Mesendoderm (in vitro differentiated cells): ENCODE measurements around the gene ZMYND8.
A peak's percentile ranks its signal among the peaks of the same experiment; 100 is the strongest.
"Not testable (repeated sequence)": the region's sequence is repeated elsewhere in the genome, so short reads cannot be mapped to it uniquely, and the experiment has no call there.

Experiments
- DNase-seq: peaks from one replicate; pipeline ENCODE4 v3.0.0; 2013
- H2AK5ac ChIP-seq: 2 replicates; pipeline ENCODE4 v1.6.1; 2013; ENCODE audit warnings: low read length, inconsistent platforms
- H2BK120ac ChIP-seq: 2 replicates; pipeline ENCODE4 v1.6.1; 2013; ENCODE audit warnings: low read depth, mild to moderate bottlenecking, low read length, moderate library complexity, mixed read lengths
- H2BK15ac ChIP-seq: replicated peaks from 2 replicates; pipeline ENCODE4 v1.6.1; 2013; ENCODE audit warnings: low read depth, mild to moderate bottlenecking, moderate library complexity
- H2BK5ac ChIP-seq: 2 replicates; pipeline ENCODE4 v1.6.1; 2013; ENCODE audit warnings: low read length, inconsistent platforms
- H3K18ac ChIP-seq: 2 replicates; pipeline ENCODE4 v1.6.1; 2013; ENCODE audit warnings: mild to moderate bottlenecking, low read length, mixed read lengths
- H3K23ac ChIP-seq: one replicate; pipeline ENCODE4 v1.6.1; 2013; ENCODE audit warnings: low read length
- H3K27ac ChIP-seq: 2 replicates; pipeline ENCODE4 v1.5.1; 2013; ENCODE audit warnings: low read depth, mild to moderate bottlenecking, inconsistent platforms, low read length, moderate library complexity
- H3K27me3 ChIP-seq: 2 replicates; pipeline ENCODE4 v1.6.1; 2013; ENCODE audit warnings: low read length, control low read depth, mild to moderate bottlenecking, inconsistent platforms; ENCODE audit not compliant: insufficient read depth, poor library complexity
- H3K36me3 ChIP-seq: 2 replicates; pipeline ENCODE4 v1.6.1; 2013; ENCODE audit warnings: low read length, inconsistent platforms; ENCODE audit not compliant: control insufficient read depth, insufficient read depth
- H3K4ac ChIP-seq: one replicate; pipeline ENCODE4 v1.6.1; 2013; ENCODE audit warnings: low read depth, mild to moderate bottlenecking, low read length, moderate library complexity
- H3K4me1 ChIP-seq: 2 replicates; pipeline ENCODE4 v1.6.1; 2013; ENCODE audit warnings: low read depth, low read length, inconsistent platforms; ENCODE audit not compliant: control insufficient read depth
- H3K4me2 ChIP-seq: 2 replicates; pipeline ENCODE4 v1.6.1; 2013; ENCODE audit warnings: low read length
- H3K4me3 ChIP-seq: 2 replicates; pipeline ENCODE4 v1.5.1; 2013; ENCODE audit warnings: mild to moderate bottlenecking, low read length
- H3K56ac ChIP-seq: one replicate; pipeline ENCODE4 v1.6.1; 2013; ENCODE audit warnings: low read length
- H3K79me1 ChIP-seq: 2 replicates; pipeline ENCODE4 v1.6.1; 2013; ENCODE audit warnings: low read length, inconsistent platforms
- H3K79me2 ChIP-seq: 2 replicates; pipeline ENCODE4 v1.6.1; 2013; ENCODE audit warnings: mild to moderate bottlenecking, low read length; ENCODE audit not compliant: control insufficient read depth, insufficient read depth
- H3K9ac ChIP-seq: 2 replicates; pipeline ENCODE4 v1.6.1; 2013; ENCODE audit warnings: low read length, inconsistent platforms
- H4K5ac ChIP-seq: one replicate; pipeline ENCODE4 v1.6.1; 2013; ENCODE audit warnings: low read length
- H4K8ac ChIP-seq: one replicate; pipeline ENCODE4 v1.6.1; 2013; ENCODE audit warnings: low read depth, mild to moderate bottlenecking, control low read depth, low read length, moderate library complexity
- WGBS: extraction: QIAGEN DNeasy Blood & Tissue Kit; methylation state at CpG from one replicate; pipeline ENCODE4 v1.1.7; 2013; ENCODE audit warnings: low lambda C conversion rate, missing lambda C conversion rate; ENCODE audit not compliant: insufficient coverage; ENCODE audit errors: extremely low coverage; 5-methylcytosine and 5-hydroxymethylcytosine counted together

Gene ZMYND8

DNA sequence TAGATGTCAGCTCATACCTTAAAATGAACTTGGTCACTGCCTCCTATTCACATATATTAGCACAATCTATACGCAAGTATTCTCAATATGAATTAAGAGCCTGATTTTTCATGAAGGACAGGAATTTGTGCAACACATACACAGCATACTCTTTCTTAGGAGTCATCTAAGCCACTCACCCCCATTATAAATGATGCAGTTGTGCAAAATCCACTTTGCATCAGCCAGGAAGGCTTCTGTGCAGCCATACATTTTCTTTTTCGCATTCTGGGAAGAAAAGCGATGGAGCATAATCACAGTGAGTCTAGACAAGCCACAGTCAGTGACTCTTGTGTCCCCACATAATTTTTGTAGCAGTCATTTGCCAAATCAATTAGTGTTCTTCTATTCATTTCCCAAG is 66.5 kb downstream of the ZMYND8 start:
- Histone ChIP-seq H2BK15ac (no peak overlapping the region), H3K56ac (no peak overlapping the region), H3K27ac (no peak overlapping the region), H2BK120ac (no peak overlapping the region), H4K5ac (no peak overlapping the region), H3K9ac (no peak overlapping the region), H3K27me3 (no peaks in the 10 kb centered on the region), H3K79me2 (no peaks in the 10 kb centered on the region), H3K18ac (no peak overlapping the region), H3K23ac (no peak overlapping the region), H3K79me1 (no peaks in the 10 kb centered on the region), H2BK5ac (no peak overlapping the region), H4K8ac (no peak overlapping the region), H3K36me3 (peaks cover 2% of the 10 kb centered on the region), H3K4me3 (no peak overlapping the region), H3K4ac (no peak overlapping the region), H3K4me1 (peaks cover 2% of the 10 kb centered on the region), H3K4me2 (no peak overlapping the region), H2AK5ac (no peak overlapping the region)
- no CpG with 5 or more reads among the region's 3 CpGs for WGBS
- no peak for DNase-seq

- no peak overlapping the region for H3K9ac ChIP-seq
- no peak overlapping the region for H3K23ac ChIP-seq
- no peak overlapping the region for H3K56ac ChIP-seq
- no peak overlapping the region for H3K4me2 ChIP-seq
- H2AK5ac ChIP-seq, result no peak overlapping the region
- no CpG with 5 or more reads among the region's 3 CpGs for WGBS
- no peak overlapping the region for H3K4me3 ChIP-seq
- no peak overlapping the region for H4K5ac ChIP-seq
- no peak overlapping the region for H2BK120ac ChIP-seq
- no peak overlapping the region for H4K8ac ChIP-seq
- DNase-seq, result no peak
- H3K4ac ChIP-seq, result no peak overlapping the region
- H3K79me1 ChIP-seq, result no peaks in the 10 kb centered on the region
- no peak overlapping the region for H3K27ac ChIP-seq
- no peak overlapping the region for H2BK15ac ChIP-seq
- peaks cover 2% of the 10 kb centered on the region for H3K4me1 ChIP-seq
- no peaks in the 10 kb centered on the region for H3K79me2 ChIP-seq
- no peak overlapping the region for H3K18ac ChIP-seq
- no peak overlapping the region for H2BK5ac ChIP-seq
- H3K36me3 ChIP-seq, result peaks cover 2% of the 10 kb centered on the region
- no peaks in the 10 kb centered on the region for H3K27me3 ChIP-seq
Measured at GRCh38 chr20:47289096-47289495, 67.4 kb downstream of the ZMYND8 start.

DNA sequence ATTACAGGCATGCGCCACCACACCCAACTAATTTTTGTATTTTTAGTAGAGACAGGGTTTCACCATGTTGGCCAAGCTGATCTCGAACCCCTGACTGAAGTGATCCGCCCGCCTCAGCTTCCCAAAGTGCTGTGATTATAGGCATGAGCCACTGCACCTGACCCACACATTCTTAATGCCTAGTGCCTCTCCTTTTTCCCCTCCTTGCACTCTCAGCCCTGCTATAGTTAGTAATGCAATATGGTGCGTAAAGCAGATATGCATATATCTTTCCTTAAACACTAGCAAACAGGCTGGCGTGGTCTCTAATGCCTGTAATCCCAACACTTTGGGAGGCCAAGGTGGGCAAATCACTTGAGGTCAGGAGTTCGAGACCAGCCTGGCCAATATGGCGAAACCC is 68.0 kb downstream of the ZMYND8 start:
- not testable (repeated sequence) for H3K4me1 ChIP-seq, H3K9ac ChIP-seq, H2BK120ac ChIP-seq, DNase-seq, H3K36me3 ChIP-seq, H3K79me1 ChIP-seq, H3K4me3 ChIP-seq, H3K27me3 ChIP-seq, H2BK5ac ChIP-seq, H4K5ac ChIP-seq, H3K23ac ChIP-seq, H3K79me2 ChIP-seq, H3K4me2 ChIP-seq, H3K56ac ChIP-seq, H4K8ac ChIP-seq, H2AK5ac ChIP-seq, H3K27ac ChIP-seq, H2BK15ac ChIP-seq, H3K18ac ChIP-seq, H3K4ac ChIP-seq
- WGBS, result no CpG with 5 or more reads among the region's 8 CpGs

GRCh38 chr20:47287609-47288144 is 68.8 kb downstream of the ZMYND8 start:
- Histone ChIP-seq H3K27ac (no peak overlapping the region), H4K5ac (no peak overlapping the region), H3K4me3 (no peak overlapping the region), H2BK120ac (no peak overlapping the region), H3K4me1 (peaks cover 2% of the 10 kb centered on the region), H2AK5ac (no peak overlapping the region), H2BK5ac (no peak overlapping the region), H3K18ac (no peak overlapping the region), H3K36me3 (peaks cover 2% of the 10 kb centered on the region), H3K79me2 (no peaks in the 10 kb centered on the region), H4K8ac (no peak overlapping the region), H3K56ac (no peak overlapping the region), H3K27me3 (no peaks in the 10 kb centered on the region), H3K4me2 (no peak overlapping the region), H3K79me1 (no peaks in the 10 kb centered on the region), H3K9ac (no peak overlapping the region), H3K4ac (no peak overlapping the region), H2BK15ac (no peak overlapping the region), H3K23ac (no peak overlapping the region)
- no peak for DNase-seq
- no CpG with 5 or more reads among the region's 6 CpGs for WGBS

GRCh38 chr20:47286681-47287080 is 69.8 kb downstream of the ZMYND8 start:
- Histone ChIP-seq H3K36me3 (peaks cover 6% of the 10 kb centered on the region), H4K5ac (no peak overlapping the region)
- WGBS, result no CpG with 5 or more reads among the region's 5 CpGs

DNA sequence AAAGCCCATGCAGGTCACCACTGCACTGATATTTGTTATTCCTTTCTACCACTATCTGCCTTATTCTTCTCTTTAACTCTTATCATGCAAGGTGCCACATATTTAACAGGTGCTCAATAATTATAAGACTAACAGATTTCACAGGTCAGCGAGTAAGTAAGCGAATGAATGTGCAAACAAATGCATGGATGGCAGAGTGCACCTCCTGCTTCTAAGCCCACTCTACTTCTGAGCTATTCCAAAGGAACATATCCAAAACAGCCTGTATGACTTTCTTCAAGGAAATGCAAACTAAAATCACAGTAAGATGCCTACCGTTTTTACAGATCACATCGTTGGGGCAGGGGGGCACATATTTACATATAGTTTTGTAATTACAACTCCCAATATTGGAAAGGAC is 71.3 kb downstream of the ZMYND8 start:
- no peak overlapping the region for H3K56ac ChIP-seq
- no peaks in the 10 kb centered on the region for H3K4me1 ChIP-seq
- H3K23ac ChIP-seq, result no peak overlapping the region
- H3K27ac ChIP-seq, result no peak overlapping the region
- no peak overlapping the region for H3K4ac ChIP-seq
- DNase-seq, result no peak
- no peak overlapping the region for H2BK15ac ChIP-seq
- H4K8ac ChIP-seq, result no peak overlapping the region
- no peak overlapping the region for H3K4me3 ChIP-seq
- no peak overlapping the region for H4K5ac ChIP-seq
- no peak overlapping the region for H2BK5ac ChIP-seq
- no peak overlapping the region for H2AK5ac ChIP-seq
- H3K79me1 ChIP-seq, result no peaks in the 10 kb centered on the region
- no peaks in the 10 kb centered on the region for H3K79me2 ChIP-seq
- no peak overlapping the region for H3K4me2 ChIP-seq
- H3K9ac ChIP-seq, result no peak overlapping the region
- no CpG with 5 or more reads among the region's 4 CpGs for WGBS
- no peak overlapping the region for H2BK120ac ChIP-seq
- H3K27me3 ChIP-seq, result no peaks in the 10 kb centered on the region
- H3K36me3 ChIP-seq, result peaks cover 7% of the 10 kb centered on the region
- H3K18ac ChIP-seq, result no peak overlapping the region

More at GRCh38 chr20:47286681-47287080, 69.8 kb downstream of the ZMYND8 start:
- H3K56ac ChIP-seq, result no peak overlapping the region
- no peaks in the 10 kb centered on the region for H3K27me3 ChIP-seq
- no peak overlapping the region for H3K18ac ChIP-seq
- peak overlapping the region; percentile 9 for H2BK120ac ChIP-seq
- H3K79me2 ChIP-seq, result no peaks in the 10 kb centered on the region
- no peak overlapping the region for H3K4ac ChIP-seq
- no peak for DNase-seq
- H2BK5ac ChIP-seq, result no peak overlapping the region
- H3K23ac ChIP-seq, result no peak overlapping the region
- no peak overlapping the region for H2AK5ac ChIP-seq
- H3K27ac ChIP-seq, result no peak overlapping the region
- no peak overlapping the region for H4K8ac ChIP-seq
- no peak overlapping the region for H3K4me3 ChIP-seq
- H3K79me1 ChIP-seq, result no peaks in the 10 kb centered on the region
- H3K4me2 ChIP-seq, result no peak overlapping the region
- no peak overlapping the region for H3K9ac ChIP-seq
- H2BK15ac ChIP-seq, result no peak overlapping the region
- H3K4me1 ChIP-seq, result peaks cover 1% of the 10 kb centered on the region
